NCI-H2081 treated with DMSO at 0.1 percent for 48 hours (cell line): ENCODE data around the gene DAW1.
A peak's percentile ranks its signal among the peaks of the same experiment; 100 is the strongest.

Experiments
- DNase-seq: peaks from one replicate; lab custom pipeline; 2025; lab: John Stamatoyannopoulos, UW

Gene DAW1

GRCh38 chr2:227862227-227862740, 9.1 kb upstream of the DAW1 start:
- DNase-seq, result peak; percentile 14

GRCh38 chr2:227862741-227863588, 8.5 kb upstream of the DAW1 start:
- no peak for DNase-seq

GRCh38 chr2:227864161-227864756, 7.2 kb upstream of the DAW1 start:
- DNase-seq, result no peak

GRCh38 chr2:227865291-227865690, 6.1 kb upstream of the DAW1 start:
- DNase-seq, result no peak

GRCh38 chr2:227867386-227867785, 4.0 kb upstream of the DAW1 start:
- no peak for DNase-seq

- DNase-seq, result no peak
These were observed 589 bp upstream of the DAW1 start for GRCh38 chr2:227870710-227871374.

GRCh38 chr2:227872676-227873075, 1.2 kb downstream of the DAW1 start:
- DNase-seq, result no peak

- no peak for DNase-seq
These were observed 4.9 kb downstream of the DAW1 start for GRCh38 chr2:227876300-227876801.

- no peak for DNase-seq
These were observed 6.2 kb downstream of the DAW1 start for GRCh38 chr2:227877421-227878310.

GRCh38 chr2:227880460-227880859, 9.0 kb downstream of the DAW1 start:
- no peak for DNase-seq

GRCh38 chr2:227881866-227882517, 10.6 kb downstream of the DAW1 start:
- no peak for DNase-seq

GRCh38 chr2:227884511-227884947, 13.1 kb downstream of the DAW1 start:
- no peak for DNase-seq

- DNase-seq, result no peak
These were observed 14.7 kb downstream of the DAW1 start for GRCh38 chr2:227886149-227886548.

- DNase-seq, result no peak
These were observed 16.9 kb downstream of the DAW1 start for GRCh38 chr2:227888289-227888688.

GRCh38 chr2:227889336-227889735, 17.9 kb downstream of the DAW1 start:
- no peak for DNase-seq

GRCh38 chr2:227890495-227891079, 19.2 kb downstream of the DAW1 start:
- no peak for DNase-seq

- no peak for DNase-seq
These were observed 20.2 kb downstream of the DAW1 start for GRCh38 chr2:227891673-227892072.

- no peak for DNase-seq
These were observed 31.9 kb downstream of the DAW1 start for GRCh38 chr2:227903381-227903780.

GRCh38 chr2:227906991-227907390, 35.6 kb downstream of the DAW1 start:
- no peak for DNase-seq

- no peak for DNase-seq
These were observed 37.0 kb downstream of the DAW1 start for GRCh38 chr2:227908266-227909054.
